B cell (primary cell): ENCODE results near the gene AVEN.

Experiments used
- EZH2 ChIP-seq: IDR thresholded peaks from 2 replicates; pipeline ENCODE4 v1.6.1; 2012; ENCODE audit warnings: borderline replicate concordance, low read depth, mild to moderate bottlenecking, moderate library complexity, low read length; ENCODE audit not compliant: insufficient read depth, poor library complexity, severe bottlenecking
- TF ChIP-seq, protein P1 (sequence below): fragments of 200-600 bp; IDR thresholded peaks from one replicate; pipeline ENCODE4 v1.8.0; 2022; ENCODE audit warnings: antibody characterized with exemption, mild to moderate bottlenecking

DNA sequence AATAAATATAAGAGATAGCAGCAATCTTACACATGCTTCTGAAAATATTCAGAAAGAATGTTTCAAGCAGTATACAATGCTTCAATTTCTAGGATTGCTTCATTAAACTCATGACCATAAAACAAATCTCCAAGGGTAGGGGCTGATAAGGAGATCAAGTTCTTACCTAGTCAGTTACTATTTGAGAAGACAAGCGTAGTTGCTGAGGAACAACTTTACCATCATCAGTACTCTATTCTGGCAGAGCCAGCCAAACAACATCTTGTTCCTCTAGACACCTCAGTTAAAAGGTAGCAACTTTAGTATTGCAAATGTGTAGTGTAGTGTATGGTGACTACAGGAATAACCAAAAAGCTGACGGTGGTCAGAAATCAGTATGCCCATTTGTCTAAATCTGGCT, 156.1 kb downstream of the AVEN start:
- TF ChIP-seq, protein P1, sequence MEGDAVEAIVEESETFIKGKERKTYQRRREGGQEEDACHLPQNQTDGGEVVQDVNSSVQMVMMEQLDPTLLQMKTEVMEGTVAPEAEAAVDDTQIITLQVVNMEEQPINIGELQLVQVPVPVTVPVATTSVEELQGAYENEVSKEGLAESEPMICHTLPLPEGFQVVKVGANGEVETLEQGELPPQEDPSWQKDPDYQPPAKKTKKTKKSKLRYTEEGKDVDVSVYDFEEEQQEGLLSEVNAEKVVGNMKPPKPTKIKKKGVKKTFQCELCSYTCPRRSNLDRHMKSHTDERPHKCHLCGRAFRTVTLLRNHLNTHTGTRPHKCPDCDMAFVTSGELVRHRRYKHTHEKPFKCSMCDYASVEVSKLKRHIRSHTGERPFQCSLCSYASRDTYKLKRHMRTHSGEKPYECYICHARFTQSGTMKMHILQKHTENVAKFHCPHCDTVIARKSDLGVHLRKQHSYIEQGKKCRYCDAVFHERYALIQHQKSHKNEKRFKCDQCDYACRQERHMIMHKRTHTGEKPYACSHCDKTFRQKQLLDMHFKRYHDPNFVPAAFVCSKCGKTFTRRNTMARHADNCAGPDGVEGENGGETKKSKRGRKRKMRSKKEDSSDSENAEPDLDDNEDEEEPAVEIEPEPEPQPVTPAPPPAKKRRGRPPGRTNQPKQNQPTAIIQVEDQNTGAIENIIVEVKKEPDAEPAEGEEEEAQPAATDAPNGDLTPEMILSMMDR: no peak
- TF ChIP-seq EZH2: no peak
